ENCODE measurements around the gene ADCY1.
"Not testable (repeated sequence)": the region's sequence is repeated elsewhere in the genome, so short reads cannot be mapped to it uniquely, and the experiment has no call there.

ADCY1 gene

DNA sequence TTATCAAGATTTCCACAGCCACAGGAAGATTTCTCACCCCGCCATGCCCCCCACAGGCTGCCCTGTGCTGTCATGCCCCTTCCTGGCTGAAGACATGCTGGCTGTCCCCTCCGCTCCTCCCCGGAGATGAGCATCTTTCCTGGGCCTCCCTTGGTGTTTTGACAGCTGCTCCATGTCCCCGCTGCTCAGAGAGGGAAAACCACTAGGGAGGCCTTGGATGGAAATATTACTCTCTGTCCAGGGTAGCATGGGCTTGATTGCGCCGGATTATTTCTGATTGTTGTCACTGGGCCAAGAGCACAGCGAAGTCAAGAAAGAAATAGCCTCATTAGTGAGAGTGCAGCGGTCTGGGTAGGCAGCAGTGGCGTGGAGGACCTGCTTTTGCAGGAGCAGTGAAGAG lies 164.8 kb downstream of the ADCY1 start:
- H3K27ac Mint-ChIP-seq; H3K4me3 Mint-ChIP-seq; H3K4me1 Mint-ChIP-seq (ENCODE audit: low read depth in 2 of 2); DNase-seq; H3K9me3 Mint-ChIP-seq; H3K27me3 Mint-ChIP-seq; ATAC-seq (replicated peaks): not testable (repeated sequence)
- peaks cover 35% of the 10 kb centered on the region for H3K36me3 Mint-ChIP-seq (ENCODE audit: insufficient read depth)

DNA sequence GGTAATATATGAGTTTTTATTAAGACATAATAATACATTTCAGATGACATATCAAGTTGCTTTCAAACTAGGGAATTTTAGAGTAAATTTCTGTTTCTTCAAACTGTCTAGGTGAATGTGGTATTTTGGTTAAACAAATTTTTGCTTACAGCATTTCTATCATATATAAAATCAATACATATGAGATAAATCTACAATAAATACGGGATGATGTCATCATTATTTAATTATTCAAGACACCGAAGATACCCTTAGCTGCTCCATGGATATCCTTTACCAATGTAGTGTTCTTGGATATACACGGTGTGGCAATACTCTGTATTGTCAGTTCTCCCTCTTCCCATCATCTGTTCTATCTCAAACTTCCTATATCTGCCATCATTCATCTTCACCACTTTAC lies 166.4 kb downstream of the ADCY1 start:
- not testable (repeated sequence) for ATAC-seq (replicated peaks); H3K27me3 Mint-ChIP-seq; H3K9me3 Mint-ChIP-seq; H3K27ac Mint-ChIP-seq; H3K4me1 Mint-ChIP-seq (ENCODE audit: low read depth in 2 of 2); H3K4me3 Mint-ChIP-seq; DNase-seq
- H3K36me3 Mint-ChIP-seq (ENCODE audit: insufficient read depth), result peaks cover 47% of the 10 kb centered on the region

DNA sequence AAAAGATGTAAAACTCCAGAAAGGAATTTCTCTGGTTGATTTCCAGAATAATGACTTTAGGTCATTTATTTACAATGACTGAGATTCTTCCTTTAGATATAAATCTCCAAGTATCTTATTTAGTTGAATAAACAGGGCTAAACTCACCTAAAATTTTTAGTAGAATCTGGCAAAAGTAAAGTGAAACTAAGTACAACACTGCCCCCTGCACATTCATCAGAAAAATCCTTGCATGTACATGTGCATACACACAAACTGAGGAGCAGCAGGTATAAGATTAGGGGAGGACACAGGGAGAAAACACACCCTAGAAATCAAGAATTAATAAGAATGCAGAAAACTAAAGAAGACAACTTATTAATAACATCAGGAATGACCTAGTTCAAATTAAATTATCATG lies 174.8 kb downstream of the ADCY1 start:
- not testable (repeated sequence) for DNase-seq; H3K4me3 Mint-ChIP-seq; H3K27me3 Mint-ChIP-seq; H3K9me3 Mint-ChIP-seq; ATAC-seq (replicated peaks); H3K27ac Mint-ChIP-seq; H3K4me1 Mint-ChIP-seq (ENCODE audit: low read depth in 2 of 2)
- H3K36me3 Mint-ChIP-seq (ENCODE audit: insufficient read depth), result peaks cover 60% of the 10 kb centered on the region

DNA sequence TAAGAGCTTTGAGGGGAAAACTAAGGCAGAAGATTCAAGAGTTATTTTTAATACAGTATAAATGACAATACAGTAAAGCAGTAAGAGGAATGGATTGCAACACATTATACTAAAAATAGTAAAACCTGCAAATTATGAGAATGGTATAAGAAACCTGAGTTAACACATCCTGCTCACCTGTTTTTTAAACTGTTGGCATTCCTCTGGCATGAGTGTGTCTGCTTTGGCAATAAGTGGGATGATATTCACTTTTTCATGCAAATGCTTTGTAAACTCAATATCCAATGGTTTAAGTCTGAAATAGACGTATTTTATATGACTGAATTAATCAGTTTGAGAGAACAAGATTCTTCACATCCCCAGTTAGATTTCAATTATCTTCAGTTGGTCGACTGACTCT lies 177.2 kb downstream of the ADCY1 start:
- DNase-seq; H3K9me3 Mint-ChIP-seq; H3K4me3 Mint-ChIP-seq; H3K27me3 Mint-ChIP-seq; H3K4me1 Mint-ChIP-seq (ENCODE audit: low read depth in 2 of 2); ATAC-seq (replicated peaks): not testable (repeated sequence)
- Mint-ChIP-seq H3K27ac (peak overlapping the region in 1 of 2 donors; percentile 38), H3K36me3 (ENCODE audit: insufficient read depth) (peaks cover 44% of the 10 kb centered on the region)

DNA sequence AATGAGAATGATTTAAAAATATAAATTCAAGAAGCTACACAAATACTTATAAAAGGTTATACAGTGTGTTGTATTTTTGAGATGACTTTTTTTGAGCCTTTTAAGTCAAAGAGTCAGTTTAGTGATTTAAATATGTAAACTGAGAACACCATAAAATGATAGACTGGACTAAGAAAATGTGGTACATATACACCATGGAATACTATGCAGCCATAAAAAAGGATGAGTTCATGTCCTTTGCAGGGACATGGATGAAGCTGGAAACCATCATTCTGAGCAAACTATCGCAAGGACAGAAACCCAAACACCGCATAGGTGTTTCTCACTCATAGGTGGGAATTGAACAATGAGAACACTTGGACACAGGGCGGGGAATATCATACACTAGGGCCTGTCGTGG lies 182.2 kb downstream of the ADCY1 start:
- H3K4me1 Mint-ChIP-seq (ENCODE audit: low read depth in 2 of 2); DNase-seq; ATAC-seq (replicated peaks); H3K9me3 Mint-ChIP-seq; H3K27me3 Mint-ChIP-seq; H3K4me3 Mint-ChIP-seq: not testable (repeated sequence)
- H3K36me3 Mint-ChIP-seq (ENCODE audit: insufficient read depth), result peaks cover 28% of the 10 kb centered on the region
- H3K27ac Mint-ChIP-seq, result peak overlapping the region in 1 of 2 donors; percentile 39

DNA sequence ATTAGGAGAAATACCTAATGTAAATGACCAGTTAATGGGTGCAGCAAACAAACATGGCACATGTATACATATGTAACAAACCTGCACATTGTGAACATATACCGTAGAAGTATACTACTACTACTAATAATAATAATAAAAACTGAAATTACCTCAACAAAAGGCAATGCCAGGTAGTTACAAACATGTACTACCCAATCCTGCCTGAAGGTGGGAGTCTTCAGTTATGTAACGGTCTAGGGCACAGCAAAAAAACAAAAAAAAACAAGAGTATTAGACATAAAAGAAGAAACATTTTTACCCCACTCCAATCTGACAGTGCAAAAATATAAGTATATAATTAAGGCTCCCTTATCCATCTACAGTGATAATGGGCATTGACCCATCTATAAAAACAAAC lies 182.6 kb downstream of the ADCY1 start:
- not testable (repeated sequence) for H3K4me1 Mint-ChIP-seq (ENCODE audit: low read depth in 2 of 2); H3K27me3 Mint-ChIP-seq; ATAC-seq (replicated peaks); H3K4me3 Mint-ChIP-seq; H3K9me3 Mint-ChIP-seq
- peak in 2 of 3 experiments; percentile 14 to 16 for DNase-seq
- Mint-ChIP-seq H3K36me3 (ENCODE audit: insufficient read depth) (peaks cover 23% of the 10 kb centered on the region), H3K27ac (peak overlapping the region in 1 of 2 donors; percentile 39)

DNA sequence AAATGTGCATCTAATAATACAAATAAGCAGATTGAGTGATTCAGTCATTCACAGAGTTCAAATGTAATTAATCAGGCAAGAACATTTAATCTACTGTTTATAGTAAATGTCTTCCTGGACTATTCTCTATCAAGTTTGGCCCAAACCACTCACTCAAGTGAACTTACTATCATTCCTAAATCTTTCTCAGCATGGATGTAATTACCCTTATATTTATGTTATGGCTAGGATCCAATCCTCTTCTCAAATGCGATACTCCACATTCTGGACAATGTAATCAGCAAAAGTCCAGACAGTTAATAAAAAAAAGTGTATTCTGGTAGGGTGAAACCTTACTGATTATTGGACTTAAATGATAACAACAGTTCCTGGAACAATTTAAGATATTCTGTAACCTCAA lies 185.3 kb downstream of the ADCY1 start:
- not testable (repeated sequence) for H3K27ac Mint-ChIP-seq; ATAC-seq (replicated peaks); H3K27me3 Mint-ChIP-seq; H3K9me3 Mint-ChIP-seq; H3K4me3 Mint-ChIP-seq; DNase-seq
- peaks cover 9 to 14% of the 10 kb centered on the region in 2 donors for H3K4me1 Mint-ChIP-seq (ENCODE audit: low read depth in 2 of 2)
- H3K36me3 Mint-ChIP-seq (ENCODE audit: insufficient read depth), result peaks cover 12% of the 10 kb centered on the region

DNA sequence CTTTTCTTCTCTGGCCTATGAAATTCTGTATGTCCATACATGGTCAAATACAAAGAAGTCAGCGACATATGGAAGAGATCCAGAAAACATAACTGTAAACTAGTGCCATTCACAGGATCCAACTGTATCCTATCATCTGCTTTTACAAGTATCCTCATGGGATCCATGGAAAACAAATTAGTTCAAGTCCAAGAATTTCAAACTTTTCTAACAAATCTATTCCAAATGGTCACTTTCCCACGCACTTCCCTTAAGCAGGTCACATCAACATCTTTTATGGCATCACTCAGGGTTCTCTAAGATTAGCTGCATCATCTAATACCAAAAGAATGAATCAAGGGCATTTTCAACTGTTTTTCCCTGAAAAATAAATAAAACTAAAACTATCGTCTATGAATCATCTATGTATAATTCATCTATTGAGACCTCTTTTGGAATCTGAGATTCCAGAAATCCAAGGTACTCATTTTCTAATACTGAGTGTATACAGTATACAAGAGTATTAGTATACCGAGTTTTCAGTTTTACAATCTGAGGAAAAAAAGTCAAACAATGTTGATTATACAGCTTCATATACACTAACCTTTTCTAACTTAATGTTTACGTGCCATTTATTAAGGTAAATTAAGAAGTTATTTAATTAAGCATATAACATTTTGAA lies 187.5 kb downstream of the ADCY1 start:
- ATAC-seq (replicated peaks); H3K27me3 Mint-ChIP-seq; H3K9me3 Mint-ChIP-seq; H3K27ac Mint-ChIP-seq; H3K4me3 Mint-ChIP-seq; DNase-seq: not testable (repeated sequence)
- Mint-ChIP-seq H3K36me3 (ENCODE audit: insufficient read depth) (peaks cover 14% of the 10 kb centered on the region), H3K4me1 (ENCODE audit: low read depth in 2 of 2) (peaks cover 9 to 14% of the 10 kb centered on the region in 2 donors)

DNA sequence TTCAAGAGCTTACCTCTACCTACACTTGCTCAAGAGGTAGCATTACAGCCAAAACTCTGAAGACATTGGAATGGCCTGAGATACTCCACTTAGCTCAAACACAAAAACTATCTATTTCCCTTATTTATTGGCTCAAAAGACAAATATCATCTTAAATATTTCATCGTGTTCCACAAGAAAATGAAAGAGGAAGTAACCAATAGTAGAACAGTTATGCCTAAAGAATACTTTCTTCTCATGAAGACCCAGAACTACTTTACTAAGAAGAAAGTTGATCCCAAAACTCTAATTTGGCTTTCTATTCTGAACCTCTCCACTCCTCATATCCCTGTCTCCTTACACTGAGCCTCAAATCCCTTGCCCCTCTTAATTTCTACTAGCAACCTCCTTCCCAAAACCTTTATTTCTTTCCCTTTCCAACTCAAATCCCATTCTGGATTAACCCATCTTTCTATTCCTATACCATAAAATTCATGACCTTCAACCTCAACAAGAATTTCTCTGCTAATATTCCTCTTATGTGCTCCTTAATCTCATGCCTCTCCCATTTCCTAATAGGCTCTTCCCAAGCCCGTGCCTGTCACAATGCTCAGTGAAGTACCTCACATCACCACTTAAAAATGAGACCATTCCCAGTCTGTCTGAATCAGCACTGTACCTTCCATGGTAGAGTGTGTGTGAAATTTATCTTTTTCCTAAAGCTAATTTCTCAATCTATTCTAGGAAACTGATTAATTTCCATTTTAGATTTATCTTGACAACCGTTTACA lies 188.2 kb downstream of the ADCY1 start:
- H3K27me3 Mint-ChIP-seq; H3K9me3 Mint-ChIP-seq; DNase-seq; ATAC-seq (replicated peaks); H3K4me3 Mint-ChIP-seq: not testable (repeated sequence)
- Mint-ChIP-seq H3K27ac (peak overlapping the region in 1 of 2 donors; percentile 12), H3K4me1 (ENCODE audit: low read depth in 2 of 2) (peaks cover 9 to 12% of the 10 kb centered on the region in 2 donors), H3K36me3 (ENCODE audit: insufficient read depth) (peaks cover 11% of the 10 kb centered on the region)

DNA sequence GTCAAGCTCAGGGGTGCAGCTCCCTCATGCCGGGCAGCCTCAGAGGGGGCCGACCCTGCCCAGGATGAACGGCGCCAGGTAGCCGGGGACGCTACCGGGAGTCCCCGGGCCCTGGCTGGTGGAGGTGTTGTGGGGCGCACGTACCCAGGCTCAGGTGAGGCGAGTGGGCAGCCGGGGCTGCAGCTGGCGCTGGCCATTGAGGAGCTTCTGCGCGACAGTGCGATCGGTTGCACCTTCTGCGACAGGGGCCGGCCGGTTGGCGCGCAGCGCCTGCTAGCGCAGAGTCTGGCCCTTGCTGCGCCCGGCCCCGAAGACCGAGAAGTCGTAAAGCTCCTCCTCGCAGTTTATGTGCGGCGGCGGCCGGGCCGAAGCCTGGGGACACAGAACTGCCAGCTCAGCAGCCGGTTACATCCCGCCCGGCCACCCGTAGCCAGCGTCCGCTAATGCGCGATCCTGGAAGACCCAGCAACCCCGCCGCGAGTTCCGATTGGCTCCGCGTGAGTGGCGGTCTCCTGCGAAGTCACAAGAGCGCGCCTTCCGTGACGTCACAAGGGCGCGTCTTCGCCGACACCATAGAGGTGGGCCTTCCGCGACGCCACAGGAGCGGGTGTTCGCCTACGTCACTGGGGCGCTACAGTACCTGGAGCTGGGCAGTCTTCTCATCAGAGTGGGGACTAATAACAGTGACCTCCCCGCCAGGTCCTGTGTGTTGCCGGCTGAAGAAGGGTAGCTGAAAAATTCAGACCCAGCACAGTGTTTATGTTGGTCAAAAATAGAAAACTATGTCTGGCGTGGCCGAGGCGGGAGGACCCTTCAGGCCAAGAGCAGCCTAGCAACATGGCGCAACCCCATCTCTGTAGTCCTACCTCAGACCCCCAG lies 194.6 kb downstream of the ADCY1 start:
- peak overlapping the region; percentile 98 to 99 for H3K27ac Mint-ChIP-seq
- not testable (repeated sequence) for H3K9me3 Mint-ChIP-seq; H3K4me1 Mint-ChIP-seq (ENCODE audit: low read depth in 2 of 2); H3K27me3 Mint-ChIP-seq
- ATAC-seq (replicated peaks) (peak; percentile 96), DNase-seq (peak; percentile 98)
- H3K36me3 Mint-ChIP-seq (ENCODE audit: insufficient read depth), result peaks cover 25% of the 10 kb centered on the region
- H3K4me3 Mint-ChIP-seq, result peak overlapping the region; percentile 88 to 90

DNA sequence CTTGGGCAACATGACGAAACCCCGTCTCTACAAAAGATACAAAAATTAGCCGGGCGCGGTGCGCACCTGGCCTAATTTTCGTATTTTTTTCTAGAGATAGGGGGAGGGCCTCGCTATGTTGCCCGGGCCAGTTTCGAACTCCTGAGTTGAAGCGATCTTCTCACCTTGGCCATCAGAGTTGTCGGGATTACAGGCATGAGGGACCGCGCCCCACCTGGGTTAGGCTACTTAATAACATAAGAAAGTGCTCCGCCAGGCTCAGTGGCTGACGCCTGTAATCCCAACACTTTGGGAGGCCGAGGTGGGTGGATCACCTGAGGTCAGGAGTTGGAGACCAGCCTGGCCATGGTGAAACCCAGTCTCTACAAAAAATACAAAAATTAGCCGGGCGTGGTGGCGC lies 195.5 kb downstream of the ADCY1 start:
- not testable (repeated sequence) for ATAC-seq (replicated peaks); H3K27me3 Mint-ChIP-seq; H3K4me1 Mint-ChIP-seq (ENCODE audit: low read depth in 2 of 2); DNase-seq; H3K9me3 Mint-ChIP-seq
- Mint-ChIP-seq H3K4me3 (peak overlapping the region; percentile 88 to 90), H3K36me3 (ENCODE audit: insufficient read depth) (peaks cover 23% of the 10 kb centered on the region), H3K27ac (peak overlapping the region; percentile 98 to 99)
